Bronchial epithelial cell (primary cell): Measurements from ENCODE around the gene FHL1. TPM values are rescaled to one million over a fixed set of nuclear protein-coding genes. Genes with fewer than 3 reads are reported as not detected.

ENCODE experiments used
- DNase-seq: peaks from one replicate; pipeline ENCODE4 v3.0.0-alpha.2; 2010; ENCODE audit warnings: low read depth
- FAIRE-seq: peaks from 2 replicates; lab custom pipeline; 2011; peaks lifted over from hg19 to GRCh38; lab: Jason Lieb, UNC
- H3K27me3 ChIP-seq: 2 replicates; pipeline ENCODE4 v1.5.1; 2011; ENCODE audit warnings: low read length; ENCODE audit not compliant: control insufficient read depth, insufficient read depth
- H3K36me3 ChIP-seq: 2 replicates; pipeline ENCODE4 v1.5.1; 2011; ENCODE audit warnings: low read length; ENCODE audit not compliant: control insufficient read depth, insufficient read depth
- H3K4me3 ChIP-seq: 2 replicates; pipeline ENCODE4 v1.5.1; 2011; ENCODE audit warnings: mild to moderate bottlenecking, low read depth, low read length, control low read depth
- CTCF ChIP-seq: IDR thresholded peaks from 2 replicates; pipeline ENCODE4 v1.5.1; 2011; ENCODE audit warnings: mild to moderate bottlenecking, moderate library complexity, low read length, control low read depth, inconsistent platforms; ENCODE audit not compliant: insufficient read depth, severe bottlenecking
- total RNA-seq: library from RNA; depleted of rRNA; stranded (reverse); fragments of >200 nt; gene quantifications from 2 replicates; pipeline ENCODE4 v1.2.1, GENCODE V29; 2014

Gene FHL1
- total RNA-seq, 1 donor from 2014 or later = 45.5 TPM

DNA sequence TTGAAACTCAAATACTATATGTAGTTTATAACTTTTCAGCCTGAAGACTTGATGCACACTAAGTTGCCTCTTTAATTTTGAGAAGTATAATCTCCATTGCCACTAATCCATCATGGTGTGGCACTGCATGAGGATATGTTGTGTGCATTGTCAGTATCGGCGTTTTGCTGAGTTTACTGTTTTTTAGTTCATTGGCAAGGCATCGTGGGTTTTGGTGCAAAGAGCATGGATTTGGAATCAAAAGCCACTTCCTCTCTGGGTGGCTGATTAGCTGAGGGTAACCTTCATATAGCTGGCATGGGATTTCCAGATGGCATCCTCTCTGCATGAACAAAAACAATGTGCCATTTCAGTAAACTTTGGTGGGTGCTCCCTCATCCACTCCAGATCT, 38.7 kb downstream of the FHL1 start:
- no peak for TF ChIP-seq CTCF
- DNase-seq = no peak
- no peak overlapping the region for H3K4me3 ChIP-seq
- FAIRE-seq = no peak
- no peaks in the 10 kb centered on the region for H3K36me3 ChIP-seq
- H3K27me3 ChIP-seq = no peaks in the 10 kb centered on the region

DNA sequence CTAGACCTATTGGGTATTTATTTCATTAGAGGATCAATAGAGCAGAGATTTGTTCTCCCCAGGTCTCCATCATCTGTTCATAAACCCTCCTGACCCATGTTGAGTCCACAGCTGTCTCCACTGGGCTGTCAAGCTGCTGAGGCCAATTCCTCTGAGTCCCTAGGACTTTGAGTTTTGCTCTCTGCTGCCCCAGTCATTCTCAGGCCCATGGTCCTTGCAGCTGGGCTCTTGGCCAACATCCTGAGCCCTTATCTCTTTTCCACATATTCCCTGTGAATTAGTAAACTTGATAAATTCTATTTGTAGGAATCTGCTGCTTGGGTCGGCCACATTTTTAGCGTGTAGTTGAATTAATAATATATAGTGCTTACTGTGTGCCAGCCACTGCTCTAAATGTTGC, 41.9 kb downstream of the FHL1 start:
- no peak for TF ChIP-seq CTCF
- FAIRE-seq (no peak), DNase-seq (no peak)

GRCh38 chrX:136190038-136190713, 42.8 kb downstream of the FHL1 start:
- no peak for DNase-seq
- Histone ChIP-seq H3K4me3 (no peak overlapping the region), H3K27me3 (no peaks in the 10 kb centered on the region), H3K36me3 (no peaks in the 10 kb centered on the region)
- TF ChIP-seq CTCF = no peak
- peak; percentile 70 for FAIRE-seq

More for the DNA sequence above, 41.9 kb downstream of the FHL1 start:
- Histone ChIP-seq H3K36me3 (no peaks in the 10 kb centered on the region), H3K4me3 (no peak overlapping the region), H3K27me3 (no peaks in the 10 kb centered on the region)

- FAIRE-seq (no peak), DNase-seq (no peak)
- no peaks in the 10 kb centered on the region for H3K36me3 ChIP-seq
- no peak for TF ChIP-seq CTCF
- H3K27me3 ChIP-seq = no peaks in the 10 kb centered on the region
- no peak overlapping the region for H3K4me3 ChIP-seq
Observed at GRCh38 chrX:136191171-136191570, 43.8 kb downstream of the FHL1 start.

- Histone ChIP-seq H3K36me3 (no peaks in the 10 kb centered on the region), H3K4me3 (no peak overlapping the region), H3K27me3 (no peaks in the 10 kb centered on the region)
- no peak for FAIRE-seq
- no peak for TF ChIP-seq CTCF
- no peak for DNase-seq
Observed at GRCh38 chrX:136192135-136192534, 44.8 kb downstream of the FHL1 start.
